ENCODE data around the gene SHE.

DNA sequence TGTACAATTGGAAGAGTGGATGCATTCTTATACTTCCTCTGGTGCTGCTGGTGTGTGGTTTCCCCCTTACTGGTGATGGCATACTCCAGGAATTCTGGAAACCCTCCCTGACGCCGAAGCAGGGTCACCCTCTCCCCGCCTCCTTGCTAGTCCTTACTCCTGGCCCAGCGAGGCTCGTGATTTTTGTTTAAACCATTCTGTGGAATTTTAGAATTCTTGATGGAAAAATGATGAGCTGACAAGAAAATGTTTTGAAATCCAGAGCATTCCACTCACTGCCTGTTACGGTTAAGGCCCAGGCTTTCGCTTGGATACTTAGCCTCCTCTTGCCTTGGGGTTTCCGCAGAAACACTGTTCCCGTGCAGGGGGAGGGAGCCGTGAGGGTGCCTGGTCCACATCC, 55.9 kb downstream of the SHE start:
- TF ChIP-seq, protein P1, sequence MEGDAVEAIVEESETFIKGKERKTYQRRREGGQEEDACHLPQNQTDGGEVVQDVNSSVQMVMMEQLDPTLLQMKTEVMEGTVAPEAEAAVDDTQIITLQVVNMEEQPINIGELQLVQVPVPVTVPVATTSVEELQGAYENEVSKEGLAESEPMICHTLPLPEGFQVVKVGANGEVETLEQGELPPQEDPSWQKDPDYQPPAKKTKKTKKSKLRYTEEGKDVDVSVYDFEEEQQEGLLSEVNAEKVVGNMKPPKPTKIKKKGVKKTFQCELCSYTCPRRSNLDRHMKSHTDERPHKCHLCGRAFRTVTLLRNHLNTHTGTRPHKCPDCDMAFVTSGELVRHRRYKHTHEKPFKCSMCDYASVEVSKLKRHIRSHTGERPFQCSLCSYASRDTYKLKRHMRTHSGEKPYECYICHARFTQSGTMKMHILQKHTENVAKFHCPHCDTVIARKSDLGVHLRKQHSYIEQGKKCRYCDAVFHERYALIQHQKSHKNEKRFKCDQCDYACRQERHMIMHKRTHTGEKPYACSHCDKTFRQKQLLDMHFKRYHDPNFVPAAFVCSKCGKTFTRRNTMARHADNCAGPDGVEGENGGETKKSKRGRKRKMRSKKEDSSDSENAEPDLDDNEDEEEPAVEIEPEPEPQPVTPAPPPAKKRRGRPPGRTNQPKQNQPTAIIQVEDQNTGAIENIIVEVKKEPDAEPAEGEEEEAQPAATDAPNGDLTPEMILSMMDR (conservative IDR thresholded peaks at IDR 0.05 in 1 of 2, IDR thresholded peaks at IDR 0.05 in 1 of 2; ENCODE audit: extremely low read depth in 1 of 2, insufficient read depth in 1 of 2, low read depth in 1 of 2, low read length in 2 of 2), result no peak
- no peak for TF ChIP-seq EZH2 (IDR thresholded peaks at IDR 0.05; ENCODE audit: borderline replicate concordance, low read length)

Data from mammary epithelial cell (primary cell).